Measurements from ENCODE around the gene DSCAM.

DNA sequence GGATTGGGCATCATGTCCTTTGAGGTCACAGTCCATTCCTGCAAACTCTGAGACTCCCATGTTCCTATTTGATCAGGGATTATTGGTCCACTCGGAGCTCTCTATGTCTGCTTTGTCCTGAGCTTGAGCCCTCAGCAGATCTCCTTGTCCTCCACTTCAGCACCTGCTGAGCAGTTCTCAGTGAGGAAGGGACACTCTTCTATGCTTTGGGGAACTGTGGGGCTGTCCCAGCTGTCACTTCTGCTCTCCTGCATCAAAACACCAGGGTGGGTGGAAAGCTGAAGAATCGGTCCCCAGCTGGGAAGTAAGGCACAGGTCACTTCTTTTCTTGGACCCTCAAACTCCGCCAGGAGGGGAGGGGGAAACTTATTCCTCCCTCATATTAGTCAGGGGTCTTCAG, 880.2 kb downstream of the DSCAM start:
- TF ChIP-seq, protein P1, sequence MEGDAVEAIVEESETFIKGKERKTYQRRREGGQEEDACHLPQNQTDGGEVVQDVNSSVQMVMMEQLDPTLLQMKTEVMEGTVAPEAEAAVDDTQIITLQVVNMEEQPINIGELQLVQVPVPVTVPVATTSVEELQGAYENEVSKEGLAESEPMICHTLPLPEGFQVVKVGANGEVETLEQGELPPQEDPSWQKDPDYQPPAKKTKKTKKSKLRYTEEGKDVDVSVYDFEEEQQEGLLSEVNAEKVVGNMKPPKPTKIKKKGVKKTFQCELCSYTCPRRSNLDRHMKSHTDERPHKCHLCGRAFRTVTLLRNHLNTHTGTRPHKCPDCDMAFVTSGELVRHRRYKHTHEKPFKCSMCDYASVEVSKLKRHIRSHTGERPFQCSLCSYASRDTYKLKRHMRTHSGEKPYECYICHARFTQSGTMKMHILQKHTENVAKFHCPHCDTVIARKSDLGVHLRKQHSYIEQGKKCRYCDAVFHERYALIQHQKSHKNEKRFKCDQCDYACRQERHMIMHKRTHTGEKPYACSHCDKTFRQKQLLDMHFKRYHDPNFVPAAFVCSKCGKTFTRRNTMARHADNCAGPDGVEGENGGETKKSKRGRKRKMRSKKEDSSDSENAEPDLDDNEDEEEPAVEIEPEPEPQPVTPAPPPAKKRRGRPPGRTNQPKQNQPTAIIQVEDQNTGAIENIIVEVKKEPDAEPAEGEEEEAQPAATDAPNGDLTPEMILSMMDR (IDR thresholded peaks at IDR 0.05): no peak
- TF ChIP-seq POLR2A (IDR thresholded peaks at IDR 0.05): no peak
